Large intestine (tissue), 3 donors: ENCODE results near the gene PTCH2. TPM values are rescaled to one million over a fixed set of nuclear protein-coding genes. Genes with fewer than 3 reads are reported as not detected.
A peak's percentile ranks its signal among the peaks of the same experiment; 100 is the strongest.

Experiments used
- DNase-seq, 2 donors: peaks; one replicate each; pipeline versions ENCODE4 v3.0.0 to v3.0.0-alpha.2; 2013
- H3K27ac ChIP-seq: one replicate; pipeline ENCODE4 v1.5.1; 2013; ENCODE audit warnings: low read length
- H3K27me3 ChIP-seq: 2 replicates; pipeline ENCODE4 v1.6.1; 2013; ENCODE audit warnings: low read length; ENCODE audit not compliant: control insufficient read depth, insufficient read depth
- H3K36me3 ChIP-seq: 2 replicates; pipeline ENCODE4 v1.6.1; 2013; ENCODE audit warnings: low read length; ENCODE audit not compliant: control insufficient read depth, insufficient read depth
- H3K4me1 ChIP-seq: one replicate; pipeline ENCODE4 v1.6.1; 2013; ENCODE audit warnings: low read length; ENCODE audit not compliant: control insufficient read depth, insufficient read depth
- H3K4me3 ChIP-seq: one replicate; pipeline ENCODE4 v1.5.1; 2013; ENCODE audit warnings: low read length
- H3K9me3 ChIP-seq: one replicate; pipeline ENCODE4 v1.6.1; 2013; ENCODE audit warnings: mild to moderate bottlenecking, low read depth, low read length, moderate library complexity; ENCODE audit not compliant: control insufficient read depth
- WGBS: methylation state at CpG from one replicate; pipeline ENCODE4 v1.1.5; 2013; ENCODE audit warnings: low lambda C conversion rate; ENCODE audit not compliant: insufficient coverage; 5-methylcytosine and 5-hydroxymethylcytosine counted together
- polyA plus RNA-seq: library from polyadenylated mRNA; unstranded; fragments of 120-200 nt; gene quantifications from one replicate; pipeline ENCODE4 v1.2.1, GENCODE V29; 2013

PTCH2 gene
- polyA plus RNA-seq, 1 donor, result 3.9 TPM

GRCh38 chr1:44786841-44787426 is 56.1 kb downstream of the PTCH2 start:
- Histone ChIP-seq H3K4me3 (no peak overlapping the region), H3K4me1 (peaks cover 29% of the 10 kb centered on the region)
- no CpG with 5 or more reads among the region's 9 CpGs for WGBS

GRCh38 chr1:44786138-44786840 is 56.8 kb downstream of the PTCH2 start:
- H3K27ac ChIP-seq, result no peak overlapping the region
- H3K4me3 ChIP-seq, result peak overlapping the region; percentile 56
- H3K4me1 ChIP-seq, result peaks cover 25% of the 10 kb centered on the region
- H3K9me3 ChIP-seq, result peaks cover 2% of the 10 kb centered on the region
- peak; percentile 72 to 86 for DNase-seq
- no CpG with 5 or more reads among the region's 49 CpGs for WGBS
- H3K27me3 ChIP-seq, result no peaks in the 10 kb centered on the region
- no peaks in the 10 kb centered on the region for H3K36me3 ChIP-seq

More at GRCh38 chr1:44786841-44787426, 56.1 kb downstream of the PTCH2 start:
- H3K27me3 ChIP-seq, result no peaks in the 10 kb centered on the region
- H3K27ac ChIP-seq, result no peak overlapping the region
- H3K9me3 ChIP-seq, result peaks cover 2% of the 10 kb centered on the region
- no peak for DNase-seq
- H3K36me3 ChIP-seq, result no peaks in the 10 kb centered on the region

DNA sequence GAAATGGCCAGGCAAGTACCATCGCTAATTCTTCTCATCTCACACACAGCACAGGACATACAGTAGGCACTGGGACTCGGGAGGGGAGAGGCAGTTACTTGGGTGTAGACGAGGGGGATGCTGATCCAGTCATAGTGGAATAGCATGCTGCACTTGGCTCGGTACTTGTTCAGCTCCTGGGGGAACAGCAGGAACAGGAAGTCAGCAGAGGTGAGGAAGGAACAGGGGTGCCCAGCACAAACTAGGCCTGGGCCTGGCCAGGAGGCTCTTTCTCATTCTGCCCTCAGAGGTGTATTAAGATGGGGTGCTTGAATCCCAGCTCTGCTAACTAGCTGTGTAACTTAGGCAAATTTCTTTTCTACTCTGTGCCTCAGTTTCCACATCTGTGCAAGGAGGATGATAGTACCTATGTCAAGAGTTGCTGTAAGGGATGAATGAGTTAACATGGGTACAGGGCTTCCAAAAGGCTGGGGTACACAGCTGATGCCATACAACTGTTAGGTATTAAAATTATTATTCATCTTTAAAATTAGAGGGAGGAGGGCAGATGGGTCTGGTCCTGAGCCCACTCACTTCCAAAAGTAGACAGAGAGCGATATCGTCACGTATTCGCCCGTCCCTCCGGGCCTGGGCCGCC is 57.4 kb downstream of the PTCH2 start:
- WGBS, result no CpG with 5 or more reads among the region's 11 CpGs
- peaks cover 2% of the 10 kb centered on the region for H3K9me3 ChIP-seq
- peaks cover 2% of the 10 kb centered on the region for H3K36me3 ChIP-seq
- DNase-seq, result no peak
- H3K4me1 ChIP-seq, result peaks cover 24% of the 10 kb centered on the region
- H3K4me3 ChIP-seq, result peak overlapping the region; percentile 56
- H3K27ac ChIP-seq, result no peak overlapping the region
- H3K27me3 ChIP-seq, result no peaks in the 10 kb centered on the region

DNA sequence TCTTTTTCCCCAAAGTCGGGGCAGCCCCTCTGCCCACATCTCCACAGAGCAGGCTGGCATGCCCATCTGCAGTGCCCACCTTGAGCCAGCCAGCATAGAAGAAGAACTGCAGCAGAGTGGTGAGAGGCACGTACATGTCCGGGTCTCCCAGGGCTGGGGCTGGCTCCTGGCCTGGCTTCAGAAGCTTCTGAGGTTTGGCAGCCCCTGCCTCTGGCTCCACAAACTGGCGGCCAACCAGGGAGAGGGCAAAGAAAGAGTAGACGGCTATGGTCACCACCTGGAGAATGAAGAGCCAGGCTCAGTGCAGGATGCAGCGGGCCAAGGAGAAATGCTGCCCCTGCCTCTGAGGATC is 58.0 kb downstream of the PTCH2 start:
- peaks cover 2% of the 10 kb centered on the region for H3K9me3 ChIP-seq
- DNase-seq, result no peak
- peaks cover 24% of the 10 kb centered on the region for H3K4me1 ChIP-seq
- WGBS, result no CpG with 5 or more reads among the region's 6 CpGs
- H3K27me3 ChIP-seq, result no peaks in the 10 kb centered on the region
- peak overlapping the region; percentile 53 for H3K4me3 ChIP-seq
- peaks cover 6% of the 10 kb centered on the region for H3K36me3 ChIP-seq
- H3K27ac ChIP-seq, result no peak overlapping the region

GRCh38 chr1:44784094-44785028 is 58.7 kb downstream of the PTCH2 start:
- Histone ChIP-seq H3K4me1 (peaks cover 24% of the 10 kb centered on the region), H3K27me3 (no peaks in the 10 kb centered on the region), H3K27ac (no peak overlapping the region), H3K4me3 (peak overlapping the region; percentile 53), H3K36me3 (peaks cover 8% of the 10 kb centered on the region), H3K9me3 (peaks cover 2% of the 10 kb centered on the region)
- DNase-seq, result peak in 1 of 2 donors; percentile 65
- no CpG with 5 or more reads among the region's 71 CpGs for WGBS

DNA sequence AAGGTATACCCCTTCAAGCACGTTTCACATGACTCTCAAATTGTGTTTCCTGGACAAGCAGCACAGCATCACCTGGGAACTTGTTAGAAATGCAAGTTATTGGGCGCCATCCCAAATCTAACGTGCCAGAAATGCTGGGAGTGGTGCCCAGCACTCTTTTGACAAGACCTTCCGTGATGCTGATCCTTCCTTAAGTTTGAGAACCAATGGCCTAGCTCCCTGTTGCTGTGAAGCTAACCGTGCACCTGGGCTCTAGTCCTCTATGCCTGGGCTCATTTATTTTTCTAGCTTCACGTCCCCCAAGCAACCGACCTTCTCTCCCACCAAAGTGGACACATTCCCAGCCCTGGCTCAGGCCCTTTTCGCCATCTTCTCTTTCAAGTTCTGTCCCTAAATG is 59.4 kb downstream of the PTCH2 start:
- H3K27ac ChIP-seq, result no peak overlapping the region
- no peak for DNase-seq
- no CpG with 5 or more reads among the region's 8 CpGs for WGBS
- peaks cover 24% of the 10 kb centered on the region for H3K4me1 ChIP-seq
- H3K9me3 ChIP-seq, result peaks cover 2% of the 10 kb centered on the region
- H3K36me3 ChIP-seq, result peaks cover 11% of the 10 kb centered on the region
- H3K27me3 ChIP-seq, result no peaks in the 10 kb centered on the region
- peak overlapping the region; percentile 42 for H3K4me3 ChIP-seq

- peaks cover 33% of the 10 kb centered on the region for H3K4me1 ChIP-seq
- H3K27ac ChIP-seq, result no peak overlapping the region
- no peak for DNase-seq
- H3K9me3 ChIP-seq, result no peaks in the 10 kb centered on the region
- H3K4me3 ChIP-seq, result no peak overlapping the region
- H3K27me3 ChIP-seq, result no peaks in the 10 kb centered on the region
- 100% methylated on average over 1 of the region's 14 CpGs for WGBS
- peaks cover 34% of the 10 kb centered on the region for H3K36me3 ChIP-seq
Measured at GRCh38 chr1:44780583-44781121, 62.4 kb downstream of the PTCH2 start.

DNA sequence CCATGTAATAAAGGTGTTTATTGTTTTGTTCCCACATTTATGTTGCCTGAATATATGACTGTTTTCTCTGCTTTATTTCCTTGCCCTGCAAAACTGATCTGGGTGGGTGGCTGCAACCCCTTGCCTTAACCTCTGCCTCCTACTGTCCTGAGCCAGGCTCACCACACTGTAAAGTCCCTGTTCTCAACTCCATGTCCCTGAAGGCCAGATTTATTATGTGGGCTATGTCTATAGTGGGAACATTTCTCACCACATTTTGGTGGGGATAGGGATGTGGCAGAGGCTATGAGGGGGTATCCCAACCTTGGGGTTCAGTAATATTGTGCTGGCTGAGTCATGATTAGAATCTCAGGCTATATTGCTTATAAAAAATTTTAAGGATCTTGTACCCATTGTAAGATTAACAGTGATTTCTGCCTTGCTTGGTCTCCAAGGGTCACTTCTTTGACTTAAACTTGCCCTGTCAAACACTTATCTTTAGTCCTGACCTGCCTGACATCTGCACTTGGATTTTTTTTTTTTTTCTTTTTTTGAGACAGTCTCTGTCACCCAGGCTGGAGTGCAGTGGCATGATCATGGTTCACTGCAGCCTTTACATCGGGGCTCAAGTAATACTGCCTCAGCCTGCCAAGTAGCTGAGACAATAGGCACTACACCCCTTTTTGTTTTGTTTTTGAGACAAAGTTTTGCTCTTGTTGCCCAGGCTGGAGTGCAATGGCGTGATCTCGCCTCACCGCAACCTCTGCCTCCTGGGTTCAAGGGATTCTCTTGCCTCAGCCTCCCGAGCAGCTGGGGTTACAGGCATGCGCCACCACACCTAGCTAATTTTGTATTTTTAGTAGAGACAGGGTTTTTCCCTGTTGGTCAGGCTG is 64.1 kb downstream of the PTCH2 start:
- Histone ChIP-seq H3K4me1 (peaks cover 20% of the 10 kb centered on the region), H3K9me3 (no peaks in the 10 kb centered on the region), H3K27me3 (no peaks in the 10 kb centered on the region), H3K27ac (no peak overlapping the region), H3K36me3 (peaks cover 34% of the 10 kb centered on the region), H3K4me3 (no peak overlapping the region)
- no CpG with 5 or more reads among the region's 6 CpGs for WGBS
- DNase-seq, result no peak

DNA sequence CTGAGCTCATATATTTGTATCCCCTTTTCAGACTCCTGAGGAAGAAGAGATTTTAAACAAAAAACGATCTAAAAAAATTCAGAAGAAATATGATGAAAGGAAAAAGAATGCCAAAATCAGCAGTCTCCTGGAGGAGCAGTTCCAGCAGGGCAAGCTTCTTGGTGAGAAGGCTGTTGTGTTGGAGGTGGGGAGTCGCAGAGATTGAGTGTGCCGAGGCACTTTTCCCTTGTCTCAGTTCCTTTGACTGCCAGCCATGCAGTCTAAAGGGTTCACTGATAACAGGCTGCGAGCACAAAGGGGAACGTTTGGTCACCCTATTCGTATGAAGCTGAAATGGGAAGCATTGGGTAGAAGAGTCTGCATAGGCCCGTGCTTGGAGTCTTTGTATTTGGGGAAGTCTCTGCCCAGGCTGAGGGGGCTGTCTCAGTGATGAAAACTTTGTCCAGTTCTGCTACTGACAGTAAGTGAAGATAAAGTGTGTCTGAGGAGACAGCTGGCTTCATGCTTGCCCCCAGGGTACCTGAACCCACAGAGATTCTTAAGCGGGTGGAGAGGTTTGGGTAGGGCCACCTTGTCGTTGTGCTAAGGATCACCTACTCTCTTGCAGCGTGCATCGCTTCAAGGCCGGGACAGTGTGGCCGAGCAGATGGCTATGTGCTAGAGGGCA is 65.0 kb downstream of the PTCH2 start:
- H3K4me3 ChIP-seq, result no peak overlapping the region
- H3K27me3 ChIP-seq, result no peaks in the 10 kb centered on the region
- no CpG with 5 or more reads among the region's 13 CpGs for WGBS
- peaks cover 34% of the 10 kb centered on the region for H3K36me3 ChIP-seq
- no peak for DNase-seq
- no peak overlapping the region for H3K27ac ChIP-seq
- H3K9me3 ChIP-seq, result no peaks in the 10 kb centered on the region
- peaks cover 16% of the 10 kb centered on the region for H3K4me1 ChIP-seq
